ENCODE measurements around the gene KCNB1. TPM values are rescaled to one million over a fixed set of nuclear protein-coding genes. Genes with fewer than 3 reads are reported as not detected.

Gene KCNB1
- total and polyA plus RNA-seq, 11 donors, result 0.72 to 4.9 (median 1.3) TPM

DNA sequence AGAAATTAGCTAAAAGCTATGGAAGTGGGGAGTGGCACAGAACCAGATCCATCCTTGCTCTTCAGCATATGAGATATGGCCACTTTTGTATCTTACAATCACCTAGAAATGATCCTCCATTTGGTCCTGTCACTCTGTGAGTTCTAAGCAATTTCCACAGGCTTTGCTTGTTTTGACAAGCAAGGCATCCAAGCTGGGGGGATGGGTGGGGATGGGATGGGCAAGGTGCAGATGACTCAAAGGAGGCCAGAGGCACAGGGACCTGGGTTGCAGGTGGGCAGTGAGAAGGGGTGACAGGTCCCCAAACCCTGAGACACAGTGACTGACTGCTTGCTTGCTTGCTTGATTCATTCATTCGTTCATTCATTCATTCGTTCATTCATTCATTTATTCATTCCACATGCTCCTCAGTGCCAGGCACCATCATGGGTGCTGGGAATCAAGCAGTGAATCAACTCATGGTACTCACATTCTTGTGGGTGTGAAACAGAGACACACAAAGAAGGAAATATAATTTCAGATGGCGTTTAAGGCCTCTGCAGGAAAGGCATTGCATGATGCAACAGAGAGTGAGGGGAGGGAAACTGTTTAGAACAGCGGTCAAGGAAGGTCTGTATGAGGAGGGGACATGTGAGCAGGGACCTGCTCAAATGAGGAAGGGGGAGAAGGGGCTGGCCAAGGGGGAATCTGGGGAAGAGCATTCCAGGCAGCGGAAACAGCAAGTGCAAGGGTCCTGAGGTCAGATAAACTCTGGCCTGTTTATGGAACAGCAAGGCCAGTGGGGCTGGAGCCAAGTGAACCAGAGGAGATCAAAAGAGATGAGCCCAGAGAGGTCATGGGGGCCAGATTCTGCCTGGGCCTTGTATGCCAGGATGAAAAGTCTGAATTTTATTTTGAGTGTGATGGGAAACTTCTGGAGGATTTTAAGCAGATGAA lies 3.4 kb downstream of the KCNB1 start:
- 74 to 79% (median 76%) methylated on average over 5 of the region's 5 CpGs for WGBS, 4 donors
- Histone ChIP-seq H3K27ac (no peak overlapping the region), H3K4me3 (no peak overlapping the region), H3K36me3 (no peaks in the 10 kb centered on the region), H3K9me3 (no peaks in the 10 kb centered on the region), H3K27me3 (peaks cover 0 to 20% (median 0%) of the 10 kb centered on the region in 9 donors), H3K4me1 (peaks cover 0 to 20% (median 10%) of the 10 kb centered on the region in 12 donors)
- TF ChIP-seq POLR2A (IDR thresholded peaks at IDR 0.05), result no peak
- TF ChIP-seq, protein P1, sequence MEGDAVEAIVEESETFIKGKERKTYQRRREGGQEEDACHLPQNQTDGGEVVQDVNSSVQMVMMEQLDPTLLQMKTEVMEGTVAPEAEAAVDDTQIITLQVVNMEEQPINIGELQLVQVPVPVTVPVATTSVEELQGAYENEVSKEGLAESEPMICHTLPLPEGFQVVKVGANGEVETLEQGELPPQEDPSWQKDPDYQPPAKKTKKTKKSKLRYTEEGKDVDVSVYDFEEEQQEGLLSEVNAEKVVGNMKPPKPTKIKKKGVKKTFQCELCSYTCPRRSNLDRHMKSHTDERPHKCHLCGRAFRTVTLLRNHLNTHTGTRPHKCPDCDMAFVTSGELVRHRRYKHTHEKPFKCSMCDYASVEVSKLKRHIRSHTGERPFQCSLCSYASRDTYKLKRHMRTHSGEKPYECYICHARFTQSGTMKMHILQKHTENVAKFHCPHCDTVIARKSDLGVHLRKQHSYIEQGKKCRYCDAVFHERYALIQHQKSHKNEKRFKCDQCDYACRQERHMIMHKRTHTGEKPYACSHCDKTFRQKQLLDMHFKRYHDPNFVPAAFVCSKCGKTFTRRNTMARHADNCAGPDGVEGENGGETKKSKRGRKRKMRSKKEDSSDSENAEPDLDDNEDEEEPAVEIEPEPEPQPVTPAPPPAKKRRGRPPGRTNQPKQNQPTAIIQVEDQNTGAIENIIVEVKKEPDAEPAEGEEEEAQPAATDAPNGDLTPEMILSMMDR (IDR thresholded peaks at IDR 0.05), result no peak
- DNase-seq, result no peak
- intact Hi-C loops (cut with DNase I), result no loop called here
- ATAC-seq, result no peak

DNA sequence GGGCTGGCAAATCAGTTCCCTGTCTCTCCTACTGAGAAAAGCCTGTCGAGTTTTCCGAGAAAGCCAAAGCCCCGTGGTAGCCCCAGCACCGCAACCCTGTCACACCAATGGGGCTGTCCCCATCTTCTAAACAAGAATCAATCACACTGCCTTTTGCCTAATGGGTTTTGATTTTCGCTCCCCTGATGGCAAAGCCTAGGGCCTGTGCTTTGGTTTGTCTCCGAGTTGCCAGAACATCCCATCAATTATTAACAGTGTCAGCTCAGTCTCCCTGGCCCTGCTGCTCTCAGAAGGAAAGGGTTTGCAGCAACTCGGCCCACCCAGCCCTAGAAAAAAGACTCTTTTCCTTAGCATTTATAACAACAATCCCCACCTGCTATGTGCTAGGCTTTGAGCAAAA lies 4.2 kb downstream of the KCNB1 start:
- ATAC-seq (no peak), DNase-seq (no peak)
- Histone ChIP-seq H3K27ac (no peak overlapping the region), H3K36me3 (no peaks in the 10 kb centered on the region), H3K4me3 (no peak overlapping the region), H3K27me3 (peaks cover 0 to 19% (median 0%) of the 10 kb centered on the region in 9 donors), H3K9me3 (no peaks in the 10 kb centered on the region), H3K4me1 (peaks cover 0 to 15% (median 10%) of the 10 kb centered on the region in 12 donors)
- no peak for TF ChIP-seq POLR2A (IDR thresholded peaks at IDR 0.05)
- TF ChIP-seq, protein P1 (IDR thresholded peaks at IDR 0.05), result no peak
- 65 to 76% (median 68%) methylated on average over 7 of the region's 7 CpGs for WGBS, 4 donors
- intact Hi-C loops (cut with DNase I), result no loop called here

DNA sequence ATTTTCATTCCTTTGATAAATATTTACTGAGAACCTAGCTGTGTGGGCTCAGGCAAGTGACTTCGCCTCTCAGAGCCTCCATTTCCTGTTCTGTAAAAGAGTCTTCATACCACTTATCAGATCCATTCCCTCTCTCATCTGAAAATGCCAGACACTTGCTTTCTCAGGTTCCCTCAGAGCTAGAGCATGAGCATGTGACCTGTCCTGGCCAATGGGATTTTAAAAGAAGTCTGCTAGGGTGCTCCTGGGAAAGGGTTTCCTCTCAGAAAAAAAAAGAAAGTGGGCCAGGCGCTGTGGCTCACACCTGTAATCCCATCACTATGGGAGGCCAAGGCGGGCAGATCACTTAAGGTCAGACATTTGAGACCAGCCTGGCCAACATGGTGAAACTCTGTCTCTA lies 5.3 kb downstream of the KCNB1 start:
- intact Hi-C loops (cut with DNase I), result no loop called here
- H3K36me3 ChIP-seq, result no peaks in the 10 kb centered on the region
- H3K4me1 ChIP-seq, result peaks cover 0 to 4% (median 0%) of the 10 kb centered on the region in 12 donors
- ATAC-seq (no peak), DNase-seq (no peak)
- no peak overlapping the region for H3K27ac ChIP-seq
- H3K4me3 ChIP-seq, result no peak overlapping the region
- H3K9me3 ChIP-seq, result no peaks in the 10 kb centered on the region
- H3K27me3 ChIP-seq, result peaks cover 0 to 12% (median 0%) of the 10 kb centered on the region in 9 donors
- WGBS, 4 donors, result 73 to 81% (median 79%) methylated on average over 3 of the region's 3 CpGs
- TF ChIP-seq POLR2A (IDR thresholded peaks at IDR 0.05), result no peak
- TF ChIP-seq, protein P1 (IDR thresholded peaks at IDR 0.05), result no peak

DNA sequence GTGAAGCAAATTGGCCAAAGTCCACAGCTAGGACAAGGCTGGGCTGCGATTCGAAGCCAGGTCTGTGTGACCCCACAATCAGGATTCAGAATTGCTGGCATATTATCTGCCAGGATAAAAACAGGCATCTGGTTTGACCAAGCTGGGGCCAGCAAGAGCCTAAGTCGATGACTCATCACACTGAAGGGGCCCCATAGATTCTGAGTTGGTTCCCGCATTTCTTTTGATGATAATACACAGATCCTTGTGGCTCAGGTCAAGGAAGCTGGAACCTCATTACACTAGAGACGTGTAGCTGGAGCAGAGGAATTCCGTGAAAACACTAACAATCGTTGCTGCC lies 6.5 kb downstream of the KCNB1 start:
- intact Hi-C loops (cut with DNase I), result no loop called here
- WGBS, 4 donors, result 58 to 64% (median 62%) methylated on average over 7 of the region's 7 CpGs
- H3K27me3 ChIP-seq, result peaks cover 0 to 12% (median 0%) of the 10 kb centered on the region in 9 donors
- no peaks in the 10 kb centered on the region for H3K9me3 ChIP-seq
- H3K4me1 ChIP-seq, result no peaks in the 10 kb centered on the region
- no peak for DNase-seq
- TF ChIP-seq, protein P1 (IDR thresholded peaks at IDR 0.05), result no peak
- no peak for TF ChIP-seq POLR2A (IDR thresholded peaks at IDR 0.05)
- H3K27ac ChIP-seq, result no peak overlapping the region
- no peaks in the 10 kb centered on the region for H3K36me3 ChIP-seq
- no peak for ATAC-seq
- no peak overlapping the region for H3K4me3 ChIP-seq

All from heart left ventricle (tissue), 16 donors.